ENCODE results near the gene MAP2K2.

GRCh38 chr19:4067396-4068046, 56.4 kb downstream of the MAP2K2 start:
- TF ChIP-seq EZH2 (IDR thresholded peaks at IDR 0.05; ENCODE audit: borderline replicate concordance, low read depth, low read length, poor library complexity, severe bottlenecking) (no peak), CTCF (conservative IDR thresholded peaks at IDR 0.05; ENCODE audit: low read depth, low read length) (no peak)
